Amygdala (tissue), 56 donors: ENCODE data around the gene IREB2.
A peak's percentile ranks its signal among the peaks of the same experiment; 100 is the strongest.
"Not testable (repeated sequence)": the region's sequence is repeated elsewhere in the genome, so short reads cannot be mapped to it uniquely, and the experiment has no call there.

Experiments used
- DNase-seq, 56 donors: peaks; one replicate each; lab custom pipeline; 2025; lab: John Stamatoyannopoulos, UW

Gene IREB2

GRCh38 chr15:78437762-78438618 is at the start of gene IREB2:
Gene IREB2, plus strand, starts transcription at chr15:78438216. Its CDS starts 122 bp downstream, at chr15:78438338.
- DNase-seq: peak; percentile 79 to 99 (median 96)

GRCh38 chr15:78388865-78389264 is 49.2 kb upstream of the IREB2 start:
- no peak for DNase-seq

- no peak for DNase-seq
These were observed 48.7 kb upstream of the IREB2 start for GRCh38 chr15:78389322-78389721.

GRCh38 chr15:78389738-78390137 is 48.3 kb upstream of the IREB2 start:
- DNase-seq: no peak

- no peak for DNase-seq
These were observed 47.8 kb upstream of the IREB2 start for GRCh38 chr15:78390242-78390641.

- DNase-seq: no peak
These were observed 47.2 kb upstream of the IREB2 start for GRCh38 chr15:78390826-78391225.

- DNase-seq: no peak
These were observed 46.2 kb upstream of the IREB2 start for GRCh38 chr15:78391781-78392180.

- peak in 18 of 56 donors; percentile 2 to 38 (median 12) for DNase-seq
These were observed 45.6 kb upstream of the IREB2 start for GRCh38 chr15:78392430-78392829.

GRCh38 chr15:78393137-78393536 is 44.9 kb upstream of the IREB2 start:
- DNase-seq: no peak

GRCh38 chr15:78394026-78394425 is 44.0 kb upstream of the IREB2 start:
- DNase-seq: no peak

- DNase-seq: no peak
These were observed 42.9 kb upstream of the IREB2 start for GRCh38 chr15:78394981-78395616.

- no peak for DNase-seq
These were observed 41.7 kb upstream of the IREB2 start for GRCh38 chr15:78396186-78396814.

- DNase-seq: peak in 25 of 56 donors; percentile 3 to 52 (median 24)
These were observed 41.0 kb upstream of the IREB2 start for GRCh38 chr15:78396976-78397375.

GRCh38 chr15:78397382-78397781 is 40.6 kb upstream of the IREB2 start:
- DNase-seq: no peak

- DNase-seq: no peak
These were observed 39.8 kb upstream of the IREB2 start for GRCh38 chr15:78398076-78398825.

- no peak for DNase-seq
These were observed 38.9 kb upstream of the IREB2 start for GRCh38 chr15:78399091-78399490.

- DNase-seq: no peak
These were observed 35.9 kb upstream of the IREB2 start for GRCh38 chr15:78402061-78402610.

GRCh38 chr15:78404125-78404524 is 33.9 kb upstream of the IREB2 start:
- no peak for DNase-seq

GRCh38 chr15:78404796-78405195 is 33.2 kb upstream of the IREB2 start:
- DNase-seq: not testable (repeated sequence)

- no peak for DNase-seq
These were observed 32.6 kb upstream of the IREB2 start for GRCh38 chr15:78405336-78405924.
